NCI-H1417 treated with DMSO at 0.1 percent for 48 hours (cell line): ENCODE measurements around the gene NUP35.

Experiments used
- DNase-seq: peaks from one replicate; lab custom pipeline; 2025; lab: John Stamatoyannopoulos, UW

The NUP35 gene

GRCh38 chr2:183209395-183210028 lies 85.3 kb downstream of the NUP35 start:
- no peak for DNase-seq
